Measurements from ENCODE around the gene GRIN1.

GRIN1 gene

DNA sequence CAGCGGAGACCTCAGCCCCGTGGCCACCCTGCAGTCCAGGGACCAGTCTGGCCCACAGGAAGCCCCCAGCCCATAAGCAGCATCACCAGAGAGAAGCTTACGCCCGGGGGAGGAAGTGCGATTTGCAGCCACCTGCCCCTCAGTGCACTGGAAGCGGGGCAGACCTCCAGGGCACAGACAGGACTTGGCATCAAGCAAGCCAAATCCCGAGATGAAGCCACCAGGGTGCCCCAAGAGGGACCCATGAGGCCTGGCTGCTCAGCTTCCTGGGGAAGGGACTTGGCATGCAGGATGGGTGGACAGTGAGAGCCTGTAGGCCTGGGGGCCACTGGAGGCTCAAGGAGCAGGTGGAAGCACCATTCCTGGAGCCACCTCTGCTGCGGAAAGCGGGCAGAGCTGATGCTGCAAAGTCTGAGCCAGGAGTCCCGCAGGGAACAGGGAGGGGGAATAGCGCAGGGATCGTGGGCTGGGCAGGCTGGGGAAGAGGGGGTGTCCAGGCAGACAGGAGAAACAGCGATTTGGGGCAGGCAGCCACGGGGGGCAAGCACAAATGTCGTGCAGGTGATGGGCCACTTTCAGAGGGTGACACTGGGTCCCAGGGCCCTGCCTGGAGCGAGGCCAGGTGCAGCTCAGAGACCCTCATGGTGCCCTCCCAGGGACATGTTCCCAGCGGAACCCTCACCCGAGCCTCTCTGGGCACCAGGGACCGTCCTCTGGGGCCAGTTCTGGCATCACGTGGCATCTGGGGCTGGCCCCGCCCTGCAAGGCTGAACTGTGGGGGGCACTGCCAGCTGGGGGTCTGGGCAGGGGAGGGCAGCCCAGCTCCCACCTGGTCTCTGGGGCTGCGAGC is 27.7 kb downstream of the GRIN1 start:
- no peak for DNase-seq

DNA sequence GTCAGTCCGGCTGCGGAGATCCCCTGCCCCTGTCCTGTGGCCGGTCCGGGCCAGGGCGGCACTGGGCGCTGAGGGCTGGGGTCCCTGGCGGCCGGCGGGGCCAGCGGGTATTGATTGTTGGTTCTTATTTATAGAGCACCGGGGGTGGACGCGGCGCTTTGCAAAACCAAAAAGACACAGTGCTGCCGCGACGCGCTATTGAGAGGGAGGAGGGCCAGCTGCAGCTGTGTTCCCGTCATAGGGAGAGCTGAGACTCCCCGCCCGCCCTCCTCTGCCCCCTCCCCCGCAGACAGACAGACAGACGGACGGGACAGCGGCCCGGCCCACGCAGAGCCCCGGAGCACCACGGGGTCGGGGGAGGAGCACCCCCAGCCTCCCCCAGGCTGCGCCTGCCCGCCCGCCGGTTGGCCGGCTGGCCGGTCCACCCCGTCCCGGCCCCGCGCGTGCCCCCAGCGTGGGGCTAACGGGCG is 28.4 kb downstream of the GRIN1 start:
- no peak for DNase-seq

GRCh38 chr9:137167747-137168572 is 29.0 kb downstream of the GRIN1 start:
- DNase-seq, result no peak

- no peak for DNase-seq
These were observed 29.6 kb downstream of the GRIN1 start for GRCh38 chr9:137168573-137168903.

- peak; percentile 52 for DNase-seq
These were observed 30.2 kb downstream of the GRIN1 start for GRCh38 chr9:137168904-137169856.

- DNase-seq, result no peak
These were observed 31.0 kb downstream of the GRIN1 start, which contains the start of gene LRRC26 for GRCh38 chr9:137169896-137170358. Gene LRRC26, minus strand, starts transcription at chr9:137170051. Its CDS starts 108 bp downstream, at chr9:137169943.

GRCh38 chr9:137170486-137171148 is 31.7 kb downstream of the GRIN1 start:
- no peak for DNase-seq

DNA sequence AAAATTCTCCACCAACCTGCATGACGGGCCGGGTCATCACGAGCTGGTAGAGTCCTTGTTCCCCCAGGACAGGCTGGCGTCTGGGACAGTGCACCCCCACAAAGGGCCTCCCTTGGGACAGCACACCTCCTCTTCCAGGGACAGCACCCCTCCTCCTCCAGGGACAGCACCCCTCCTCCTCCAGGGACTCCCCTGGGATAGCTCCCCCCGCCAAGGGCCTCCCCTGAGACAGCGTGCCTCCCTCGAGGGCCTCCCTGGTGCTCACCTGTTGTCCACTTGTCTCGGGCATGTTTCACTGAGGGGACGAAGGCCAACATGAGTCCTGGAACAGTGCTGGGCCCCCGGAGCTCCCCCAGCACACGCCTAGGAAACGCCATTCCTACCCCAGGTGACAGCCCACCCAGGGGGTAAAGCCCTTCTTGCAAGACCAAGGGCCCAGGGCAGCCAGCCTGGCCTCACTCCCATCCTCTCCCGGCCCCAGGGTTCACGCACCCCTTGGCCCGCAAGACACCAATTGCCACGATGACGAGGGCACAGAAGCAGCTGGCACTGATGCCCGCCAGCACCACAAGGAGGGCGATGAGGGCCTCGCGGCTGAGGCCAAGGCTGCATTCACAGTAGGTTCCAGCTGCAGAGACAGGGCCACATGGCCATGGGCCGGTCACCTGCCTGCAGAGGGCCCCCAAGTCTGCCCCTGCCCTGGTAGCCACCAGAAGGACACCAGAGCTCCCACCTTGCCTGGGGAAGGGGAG is 32.4 kb downstream of the GRIN1 start:
- no peak for DNase-seq

- DNase-seq, result no peak
These were observed 34.2 kb downstream of the GRIN1 start for GRCh38 chr9:137172901-137173795.

DNA sequence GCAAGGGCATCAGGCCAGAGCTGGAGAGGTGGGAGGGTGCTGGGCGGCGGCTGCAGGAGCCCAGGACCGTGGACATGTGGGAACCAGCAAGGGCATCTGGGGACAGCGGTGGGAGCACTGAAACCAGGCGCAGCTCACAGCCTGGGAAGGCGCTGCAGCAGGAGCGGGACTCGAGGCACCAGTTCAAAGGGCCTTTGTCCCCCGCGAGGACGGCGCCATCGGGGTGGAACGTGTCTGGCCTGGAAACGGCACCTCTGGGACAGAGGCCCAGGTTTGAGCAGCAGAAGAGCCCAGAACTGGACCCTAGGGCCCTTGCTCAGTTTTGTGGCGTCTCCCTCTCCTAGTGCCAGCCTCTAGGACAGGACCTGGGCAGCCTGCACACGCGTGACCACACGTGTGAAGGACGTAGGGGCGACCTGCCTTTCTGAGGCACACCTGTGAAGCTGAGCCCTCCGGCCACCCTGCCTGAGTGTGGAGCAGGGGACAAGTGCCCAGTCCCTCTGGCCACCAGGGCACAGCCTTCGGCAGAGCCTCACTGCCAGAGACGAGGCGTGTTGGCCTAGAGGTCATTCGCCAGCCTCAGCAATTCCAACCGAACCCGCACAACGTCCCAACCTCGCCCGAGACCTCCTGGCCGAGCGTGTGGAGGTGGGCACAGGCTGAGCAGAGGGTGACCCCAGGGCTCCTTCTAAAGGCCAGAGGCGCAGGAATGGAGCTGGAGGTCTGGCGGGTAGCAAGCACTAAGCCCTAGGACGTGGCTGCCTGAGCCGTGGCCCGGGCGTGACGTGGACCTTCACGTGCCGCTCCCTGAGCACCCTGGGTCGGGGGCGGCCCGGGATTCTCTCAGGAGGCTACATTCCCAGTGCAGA is 35.1 kb downstream of the GRIN1 start:
- DNase-seq, result no peak

GRCh38 chr9:137174722-137175293 is 35.9 kb downstream of the GRIN1 start:
- no peak for DNase-seq

GRCh38 chr9:137175345-137175961 is 36.5 kb downstream of the GRIN1 start:
- no peak for DNase-seq

GRCh38 chr9:137176302-137177182 is 37.6 kb downstream of the GRIN1 start:
- no peak for DNase-seq

DNA sequence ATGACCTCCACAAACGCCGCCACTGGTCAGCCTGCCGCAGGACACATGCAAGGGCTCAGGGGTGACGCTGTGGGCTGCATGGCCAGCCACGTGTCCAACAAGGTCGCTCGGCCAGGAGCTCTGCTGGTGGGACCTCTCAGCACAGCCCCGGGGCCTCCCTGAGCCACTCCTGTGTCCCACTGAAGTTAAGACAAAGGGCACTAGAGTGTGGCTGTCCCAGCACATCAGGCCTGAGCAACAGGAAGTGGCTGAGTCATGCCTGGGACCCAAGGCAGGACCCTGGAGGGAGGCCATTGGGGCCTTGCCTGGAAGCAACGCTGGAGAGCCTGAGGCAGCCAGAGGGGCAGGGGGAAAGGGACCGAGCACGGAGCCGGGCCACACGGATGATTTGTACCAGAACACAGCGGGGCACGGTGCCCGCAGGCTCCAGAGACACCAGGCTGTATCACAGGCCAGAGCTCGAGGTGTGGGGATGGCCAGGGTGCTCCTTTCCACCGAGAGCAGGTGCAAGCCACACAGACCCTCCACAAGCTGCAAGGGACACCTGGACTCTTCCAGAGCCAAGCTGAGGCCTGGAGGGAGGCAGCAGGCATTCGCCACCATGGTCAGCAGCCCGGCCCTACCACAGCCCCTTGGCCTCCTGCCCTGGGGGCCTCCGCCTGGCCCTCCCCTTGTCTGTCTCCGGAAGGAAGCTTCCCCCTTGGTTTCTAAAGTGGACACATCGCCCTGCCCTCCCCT is 39.4 kb downstream of the GRIN1 start:
- DNase-seq, result no peak

DNA sequence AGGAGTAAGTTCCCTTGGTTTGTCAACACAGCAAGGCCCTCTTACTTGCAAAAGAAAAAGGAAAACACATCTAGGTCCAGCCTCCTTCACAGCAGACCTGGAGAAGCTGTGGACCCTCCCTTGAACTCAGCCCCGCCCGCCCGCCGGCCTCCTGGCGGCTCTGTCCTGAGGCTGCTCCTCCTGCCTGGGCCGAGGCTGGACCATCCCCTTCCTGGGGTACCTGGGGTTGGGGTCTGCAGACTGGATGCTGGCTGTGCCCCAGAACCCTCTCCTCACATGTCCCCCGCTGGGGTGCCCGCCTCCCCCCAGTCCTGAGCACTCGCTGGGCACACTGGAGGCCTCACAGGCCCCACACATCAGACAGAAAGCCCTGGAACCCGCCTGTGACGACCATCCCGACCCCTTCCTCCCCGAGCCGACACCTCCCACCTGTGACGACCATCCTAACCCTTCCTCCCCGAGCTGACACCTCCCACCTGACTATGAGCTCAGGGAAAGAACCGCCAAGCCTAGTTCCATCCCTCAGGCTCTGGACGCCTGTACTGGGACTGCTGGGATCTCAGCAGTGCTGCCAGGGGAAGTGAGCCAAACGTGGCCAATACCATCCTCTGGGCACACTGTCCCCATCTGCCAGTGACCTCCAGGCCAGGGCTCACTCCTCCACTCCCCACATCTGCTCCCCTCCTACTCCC is 40.1 kb downstream of the GRIN1 start:
- DNase-seq, result no peak

DNA sequence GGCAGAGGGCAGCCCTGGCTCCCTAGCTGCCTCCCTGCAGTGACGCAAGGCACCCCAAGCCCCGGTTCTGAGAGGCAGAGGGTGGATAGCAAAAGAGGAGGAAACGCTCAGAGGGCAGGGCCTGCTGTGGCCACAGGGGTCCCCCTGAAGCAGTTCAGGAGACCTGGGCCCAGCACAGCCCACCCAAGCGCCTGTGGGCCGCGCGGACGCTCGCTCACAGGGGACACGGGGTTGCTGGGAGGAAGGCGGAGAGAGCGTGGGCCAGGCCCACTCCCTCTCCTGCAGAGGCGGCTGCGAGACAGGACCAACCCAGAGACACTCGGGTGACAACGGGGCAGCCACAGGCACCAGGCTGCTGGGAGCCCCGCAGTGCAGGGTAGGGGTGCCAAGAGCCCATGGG is 40.8 kb downstream of the GRIN1 start:
- no peak for DNase-seq

All from NCI-H2029 treated with DMSO at 0.1 percent for 48 hours (cell line).